Smooth muscle cell (in vitro differentiated cells): ENCODE results near the gene KMT2E. TPM values are rescaled to one million over a fixed set of nuclear protein-coding genes. Genes with fewer than 3 reads are reported as not detected.
A peak's percentile ranks its signal among the peaks of the same experiment; 100 is the strongest.
"Not testable (repeated sequence)": the region's sequence is repeated elsewhere in the genome, so short reads cannot be mapped to it uniquely, and the experiment has no call there.

ENCODE experiments used
- DNase-seq: peaks from one replicate; lab custom pipeline; 2025; ENCODE audit not compliant: unreplicated experiment; lab: John Stamatoyannopoulos, UW
- H2AFZ ChIP-seq: fragments of 200-600 bp; sonication (generic); 2 replicates; pipeline ENCODE4 v1.6.0; 2016; ENCODE audit warnings: antibody characterized with exemption, low read depth, mild to moderate bottlenecking
- H3F3A ChIP-seq: fragments of 200-600 bp; sonication (generic); 2 replicates; pipeline ENCODE4 v1.6.0; 2017; ENCODE audit warnings: antibody characterized with exemption, low read depth
- H3K27ac ChIP-seq: fragments of 200-600 bp; sonication (generic); 2 replicates; pipeline ENCODE4 v1.5.1; 2016; ENCODE audit warnings: low read depth, mild to moderate bottlenecking
- H3K27me3 ChIP-seq: fragments of 200-600 bp; sonication (generic); 2 replicates; pipeline ENCODE4 v1.6.1; 2016; ENCODE audit warnings: low read depth, mild to moderate bottlenecking
- H3K36me3 ChIP-seq: fragments of 200-600 bp; sonication (generic); 2 replicates; pipeline ENCODE4 v1.5.1; 2016; ENCODE audit warnings: low read depth
- H3K4me1 ChIP-seq: fragments of 200-600 bp; sonication (generic); 2 replicates; pipeline ENCODE4 v1.5.1; 2016; ENCODE audit warnings: low read depth
- H3K4me2 ChIP-seq: fragments of 200-600 bp; sonication (generic); 2 replicates; pipeline ENCODE4 v1.6.0; 2016; ENCODE audit warnings: mild to moderate bottlenecking
- H3K4me3 ChIP-seq: fragments of 200-600 bp; sonication (generic); 2 replicates; pipeline ENCODE4 v1.5.1; 2016; ENCODE audit warnings: mild to moderate bottlenecking
- H3K79me2 ChIP-seq: fragments of 200-600 bp; sonication (generic); 2 replicates; pipeline ENCODE4 v1.6.0; 2016; ENCODE audit warnings: low read depth, mild to moderate bottlenecking
- H3K9ac ChIP-seq: fragments of 200-600 bp; sonication (generic); 2 replicates; pipeline ENCODE4 v1.6.0; 2016; ENCODE audit warnings: low read depth
- H3K9me3 ChIP-seq: fragments of 200-600 bp; sonication (generic); replicated peaks from 2 replicates; pipeline ENCODE4 v1.5.1; 2016; ENCODE audit warnings: low read depth
- H4K20me1 ChIP-seq: fragments of 200-600 bp; sonication (generic); 2 replicates; pipeline ENCODE4 v1.6.0; 2016; ENCODE audit warnings: low read depth
- WGBS: methylation state at CpG from one replicate; pipeline ENCODE4 v1.1.7; 2016; ENCODE audit warnings: low lambda C conversion rate; 5-methylcytosine and 5-hydroxymethylcytosine counted together
- polyA plus RNA-seq: library from polyadenylated mRNA; unstranded; fragments of >200 nt; fragmentation: Nextera tagmentation; extraction: Ambion mirVana; gene quantifications from 2 replicates; pipeline ENCODE4 v1.2.1, GENCODE V29; 2016
- total RNA-seq: library from RNA; depleted of rRNA; stranded (reverse); fragments of >200 nt; gene quantifications from 2 replicates; pipeline ENCODE4 v1.2.3, GENCODE V29; 2014
- TF ChIP-seq, protein P1 (sequence below): fragments of 200-600 bp; sonication (generic); IDR thresholded peaks from 2 replicates; pipeline ENCODE4 v1.5.1; 2017; ENCODE audit warnings: borderline replicate concordance, mild to moderate bottlenecking, antibody characterized with exemption; ENCODE audit not compliant: insufficient read depth, poor library complexity, severe bottlenecking

The KMT2E gene
- total and polyA plus RNA-seq, 2 experiments from 2014 or later = 64.4 to 88.1 TPM

GRCh38 chr7:105046414-105046813, 32.4 kb downstream of the KMT2E start:
- peak overlapping the region; percentile 43 for H3K4me2 ChIP-seq
- WGBS = 88% methylated on average over 1 of the region's 1 CpG
- peaks cover 94% of the 10 kb centered on the region for H3K79me2 ChIP-seq
- no peaks in the 10 kb centered on the region for H3F3A ChIP-seq
- H3K27me3 ChIP-seq = no peaks in the 10 kb centered on the region
- peaks cover 3% of the 10 kb centered on the region for H3K4me1 ChIP-seq
- peak overlapping the region; percentile 46 for H3K27ac ChIP-seq
- no peaks in the 10 kb centered on the region for H3K9me3 ChIP-seq
- no peak overlapping the region for H3K9ac ChIP-seq
- H2AFZ ChIP-seq = no peak overlapping the region
- TF ChIP-seq, protein P1, sequence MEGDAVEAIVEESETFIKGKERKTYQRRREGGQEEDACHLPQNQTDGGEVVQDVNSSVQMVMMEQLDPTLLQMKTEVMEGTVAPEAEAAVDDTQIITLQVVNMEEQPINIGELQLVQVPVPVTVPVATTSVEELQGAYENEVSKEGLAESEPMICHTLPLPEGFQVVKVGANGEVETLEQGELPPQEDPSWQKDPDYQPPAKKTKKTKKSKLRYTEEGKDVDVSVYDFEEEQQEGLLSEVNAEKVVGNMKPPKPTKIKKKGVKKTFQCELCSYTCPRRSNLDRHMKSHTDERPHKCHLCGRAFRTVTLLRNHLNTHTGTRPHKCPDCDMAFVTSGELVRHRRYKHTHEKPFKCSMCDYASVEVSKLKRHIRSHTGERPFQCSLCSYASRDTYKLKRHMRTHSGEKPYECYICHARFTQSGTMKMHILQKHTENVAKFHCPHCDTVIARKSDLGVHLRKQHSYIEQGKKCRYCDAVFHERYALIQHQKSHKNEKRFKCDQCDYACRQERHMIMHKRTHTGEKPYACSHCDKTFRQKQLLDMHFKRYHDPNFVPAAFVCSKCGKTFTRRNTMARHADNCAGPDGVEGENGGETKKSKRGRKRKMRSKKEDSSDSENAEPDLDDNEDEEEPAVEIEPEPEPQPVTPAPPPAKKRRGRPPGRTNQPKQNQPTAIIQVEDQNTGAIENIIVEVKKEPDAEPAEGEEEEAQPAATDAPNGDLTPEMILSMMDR = no peak
- no peak for DNase-seq
- peaks cover 97% of the 10 kb centered on the region for H4K20me1 ChIP-seq
- no peak overlapping the region for H3K4me3 ChIP-seq
- peaks cover 20% of the 10 kb centered on the region for H3K36me3 ChIP-seq

- Histone ChIP-seq H3K9me3 (no peaks in the 10 kb centered on the region), H3K36me3 (peaks cover 5% of the 10 kb centered on the region), H2AFZ (no peak overlapping the region), H3K4me3 (no peak overlapping the region), H3K27me3 (no peaks in the 10 kb centered on the region), H3F3A (no peaks in the 10 kb centered on the region), H3K79me2 (peaks cover 94% of the 10 kb centered on the region), H3K4me1 (peaks cover 3% of the 10 kb centered on the region), H4K20me1 (peaks cover 97% of the 10 kb centered on the region), H3K27ac (peak overlapping the region; percentile 15), H3K4me2 (no peak overlapping the region), H3K9ac (no peak overlapping the region)
- TF ChIP-seq, protein P1 = no peak
- DNase-seq = no peak
- WGBS = 91% methylated on average over 4 of the region's 4 CpGs
These were observed 33.9 kb downstream of the KMT2E start for GRCh38 chr7:105047932-105048331.

- H2AFZ ChIP-seq = no peak overlapping the region
- H3K79me2 ChIP-seq = peaks cover 97% of the 10 kb centered on the region
- H3K27ac ChIP-seq = peak overlapping the region; percentile 17
- TF ChIP-seq, protein P1 = no peak
- H3K4me1 ChIP-seq = peaks cover 3% of the 10 kb centered on the region
- H3K4me2 ChIP-seq = no peak overlapping the region
- H3K9ac ChIP-seq = no peak overlapping the region
- H3K36me3 ChIP-seq = peaks cover 2% of the 10 kb centered on the region
- H3K4me3 ChIP-seq = no peak overlapping the region
- no peaks in the 10 kb centered on the region for H3F3A ChIP-seq
- H4K20me1 ChIP-seq = peaks cover 100% of the 10 kb centered on the region
- no peak for DNase-seq
- H3K9me3 ChIP-seq = no peaks in the 10 kb centered on the region
- H3K27me3 ChIP-seq = no peaks in the 10 kb centered on the region
- 95% methylated on average over 1 of the region's 1 CpG for WGBS
These were observed 36.5 kb downstream of the KMT2E start for GRCh38 chr7:105050493-105050892.

- 93% methylated on average over 7 of the region's 7 CpGs for WGBS
- Histone ChIP-seq H4K20me1 (peaks cover 100% of the 10 kb centered on the region), H3K79me2 (peaks cover 97% of the 10 kb centered on the region), H3K27ac (peak overlapping the region; percentile 17)
- not testable (repeated sequence) for H3K27me3 ChIP-seq, H2AFZ ChIP-seq, H3F3A ChIP-seq, H3K9ac ChIP-seq, H3K36me3 ChIP-seq, H3K4me2 ChIP-seq, H3K9me3 ChIP-seq, H3K4me3 ChIP-seq, DNase-seq, H3K4me1 ChIP-seq
These were observed 36.9 kb downstream of the KMT2E start for GRCh38 chr7:105050899-105051298.
